Hematopoietic multipotent progenitor cell treated with erythropoietin and hydrocortisone succinate and interleukin-3 and kit ligand, for 8 days (in vitro differentiated cells): ENCODE data around the gene SMARCB1.

Experiments
- DNase-seq: peaks from one replicate; pipeline ENCODE4 v3.0.0-alpha.2; 2015

SMARCB1 gene

GRCh38 chr22:23781065-23781464, 5.7 kb upstream of the SMARCB1 start:
- DNase-seq, result no peak

DNA sequence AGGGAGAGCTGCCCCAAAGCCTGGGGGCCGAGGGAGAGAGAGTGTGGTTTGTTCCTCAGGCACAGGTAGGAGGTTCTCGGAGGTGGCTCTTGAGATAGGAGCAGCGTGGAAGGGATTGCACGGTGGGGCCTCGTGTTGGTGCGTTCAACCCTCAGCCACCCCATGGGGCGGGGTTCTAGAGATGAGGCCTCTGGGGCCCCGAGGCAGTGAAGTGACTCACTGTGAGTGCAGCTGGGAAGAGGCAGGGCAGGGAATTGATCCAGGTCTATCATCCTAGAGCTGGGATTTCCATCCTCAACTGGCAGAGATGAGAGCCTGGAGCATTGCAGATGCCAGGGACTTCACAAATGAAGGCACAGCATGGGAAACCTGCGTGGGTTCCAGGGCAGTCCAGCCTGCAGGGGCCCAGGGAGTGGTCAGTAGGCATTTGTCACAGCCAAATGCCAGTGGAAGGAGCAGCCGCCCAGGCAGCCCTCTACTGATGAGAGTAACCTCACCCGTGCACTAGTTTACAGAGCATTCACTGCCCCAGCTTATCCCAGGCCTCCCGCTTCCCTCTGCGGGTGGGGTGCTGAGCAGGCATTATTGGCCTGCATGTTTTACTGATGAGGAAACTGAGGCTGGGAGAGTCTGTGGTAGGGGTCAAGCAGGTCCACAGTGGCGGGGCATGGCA, 5.1 kb upstream of the SMARCB1 start:
- DNase-seq, result no peak

DNA sequence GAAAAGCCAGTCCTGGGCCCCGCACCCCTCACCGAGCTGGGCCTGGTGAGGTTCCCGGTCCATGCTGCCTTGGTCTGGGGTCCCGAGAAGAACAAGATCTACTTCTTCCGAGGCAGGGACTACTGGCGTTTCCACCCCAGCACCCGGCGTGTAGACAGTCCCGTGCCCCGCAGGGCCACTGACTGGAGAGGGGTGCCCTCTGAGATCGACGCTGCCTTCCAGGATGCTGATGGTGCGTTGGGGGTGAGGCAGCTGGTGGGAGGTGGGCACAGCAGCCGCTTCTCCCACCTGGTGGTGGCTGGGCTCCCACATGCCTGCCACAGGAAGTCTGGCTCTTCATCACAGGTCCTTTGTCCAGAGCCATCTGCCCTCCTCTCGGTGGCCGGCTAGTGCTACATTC, 4.5 kb upstream of the SMARCB1 start:
- no peak for DNase-seq

GRCh38 chr22:23782703-23783102, 4.1 kb upstream of the SMARCB1 start:
- DNase-seq, result no peak

GRCh38 chr22:23783265-23784150, 3.3 kb upstream of the SMARCB1 start:
- no peak for DNase-seq

GRCh38 chr22:23784215-23784732, 2.5 kb upstream of the SMARCB1 start:
- DNase-seq, result peak; percentile 51

DNA sequence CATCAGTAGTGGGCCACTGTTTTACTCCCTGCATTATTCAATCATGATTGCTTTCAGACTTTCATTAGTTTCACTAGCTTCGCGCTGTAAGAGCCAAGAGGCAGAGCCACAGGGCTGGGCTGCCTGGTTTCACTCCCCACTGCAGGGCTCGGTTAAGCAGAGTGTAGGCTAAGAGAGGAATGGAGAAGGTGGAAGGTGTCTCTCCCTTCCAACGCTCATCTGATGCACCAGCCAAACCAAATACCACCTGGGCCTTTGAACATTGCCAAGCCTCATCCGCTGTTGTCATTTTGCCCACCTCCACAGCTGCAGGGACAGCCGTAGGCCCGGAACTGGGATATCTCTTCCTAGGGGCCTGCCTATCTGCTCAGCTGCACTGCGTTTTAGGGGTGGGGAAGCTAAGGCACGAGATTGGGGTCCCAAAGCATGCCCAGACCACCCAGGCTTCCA, 480 bp upstream of the SMARCB1 start:
- no peak for DNase-seq

DNA sequence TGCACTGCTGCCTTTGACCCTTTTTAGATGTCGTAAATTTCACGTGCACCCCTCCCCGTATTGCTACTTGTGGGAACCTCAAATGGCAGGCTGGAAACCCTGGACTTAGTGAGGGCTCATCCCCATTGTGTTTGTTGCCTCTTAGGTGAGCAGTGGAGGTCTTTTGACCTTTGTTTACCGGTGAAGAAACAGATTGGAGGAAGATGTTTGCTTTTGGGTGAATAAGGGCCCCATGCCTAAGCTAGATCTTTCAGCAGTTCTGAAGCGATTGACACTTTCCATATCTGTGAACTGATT, 782 bp downstream of the SMARCB1 start:
- DNase-seq, result no peak

DNA sequence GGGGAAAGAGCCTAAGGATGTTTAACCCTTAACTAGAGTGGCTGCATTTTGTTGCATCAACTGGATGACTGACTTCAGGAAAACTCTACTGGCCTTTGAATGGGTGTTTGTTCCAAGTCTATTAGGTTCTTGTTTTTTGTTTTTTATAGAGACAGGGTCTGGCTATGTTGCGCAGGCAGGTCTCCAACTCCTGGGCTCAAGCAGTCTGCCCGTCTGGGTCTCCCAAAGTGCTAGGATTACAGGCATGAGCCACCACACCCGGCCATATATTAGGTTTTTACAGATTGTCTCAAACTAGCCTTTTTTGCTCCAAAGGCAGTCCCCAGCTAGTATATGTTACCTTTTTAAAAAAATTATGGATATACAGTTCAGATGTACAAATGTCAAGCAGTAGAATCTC, 1.1 kb downstream of the SMARCB1 start:
- no peak for DNase-seq

GRCh38 chr22:23789121-23789520, 2.4 kb downstream of the SMARCB1 start:
- no peak for DNase-seq

DNA sequence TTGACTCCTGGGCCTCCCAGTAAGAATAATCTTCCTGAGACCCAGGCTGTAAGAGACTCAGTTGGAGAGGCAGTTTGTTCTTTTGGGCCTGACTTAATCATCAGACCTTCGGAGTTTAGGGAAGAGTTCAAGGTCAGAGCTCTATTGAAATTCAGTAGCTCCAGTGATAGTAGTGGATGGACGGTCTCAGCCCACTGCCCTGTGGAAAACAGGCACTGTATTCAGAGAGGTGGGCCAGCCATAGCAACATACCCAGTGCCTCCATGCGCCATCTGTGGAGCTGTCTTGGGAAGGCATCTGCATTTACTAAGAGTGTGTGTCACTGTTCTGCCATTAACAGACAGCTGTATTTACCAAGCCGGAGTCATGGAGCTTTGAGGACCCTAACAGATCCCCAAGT, 2.9 kb downstream of the SMARCB1 start:
- DNase-seq, result no peak

DNA sequence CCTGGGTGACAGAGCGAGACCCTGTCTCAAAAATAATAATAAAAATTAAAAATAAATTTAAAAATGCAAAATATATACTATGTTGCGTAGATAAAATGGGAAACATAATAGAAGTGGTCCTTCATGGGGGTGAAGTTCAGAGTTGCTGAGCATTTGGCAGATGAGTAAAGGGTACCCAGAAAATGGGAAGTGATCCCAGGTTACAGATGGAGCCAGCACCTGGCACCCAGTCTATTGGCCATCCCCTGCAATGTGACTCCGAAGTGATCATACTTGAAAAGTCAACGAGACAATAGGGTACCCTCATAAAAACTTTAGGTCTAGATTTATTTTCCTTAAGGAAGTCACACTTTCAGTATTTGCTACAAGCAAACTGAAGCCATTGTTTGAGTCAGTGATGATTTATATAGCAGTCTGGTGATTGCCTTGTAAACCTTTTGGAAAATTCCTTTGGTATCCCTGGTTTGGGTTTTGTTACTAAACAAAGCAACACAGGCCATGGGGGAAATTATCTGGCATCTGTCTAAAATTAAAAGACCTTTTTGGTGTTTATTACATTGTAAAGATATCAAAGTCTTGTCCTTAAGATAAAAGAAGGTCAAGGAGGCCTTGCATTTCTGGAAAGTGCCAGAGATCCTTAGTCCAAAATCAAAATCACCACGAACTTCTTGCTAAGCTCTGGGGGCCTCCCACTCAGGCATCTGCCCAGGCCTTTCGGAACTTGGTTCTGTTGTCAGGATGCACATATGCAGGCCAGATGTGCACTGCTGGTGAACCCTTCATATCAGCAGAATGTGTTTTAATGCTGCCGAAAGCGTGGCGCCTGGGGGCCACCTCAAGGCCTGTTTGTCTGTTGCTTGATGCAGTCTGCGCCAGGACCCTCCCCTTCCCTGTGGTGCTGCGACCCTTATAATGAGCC, 4.3 kb downstream of the SMARCB1 start:
- DNase-seq, result no peak

- DNase-seq, result no peak
These were observed 5.2 kb downstream of the SMARCB1 start for GRCh38 chr22:23791738-23792645.

GRCh38 chr22:23793326-23793725, 6.6 kb downstream of the SMARCB1 start:
- no peak for DNase-seq

DNA sequence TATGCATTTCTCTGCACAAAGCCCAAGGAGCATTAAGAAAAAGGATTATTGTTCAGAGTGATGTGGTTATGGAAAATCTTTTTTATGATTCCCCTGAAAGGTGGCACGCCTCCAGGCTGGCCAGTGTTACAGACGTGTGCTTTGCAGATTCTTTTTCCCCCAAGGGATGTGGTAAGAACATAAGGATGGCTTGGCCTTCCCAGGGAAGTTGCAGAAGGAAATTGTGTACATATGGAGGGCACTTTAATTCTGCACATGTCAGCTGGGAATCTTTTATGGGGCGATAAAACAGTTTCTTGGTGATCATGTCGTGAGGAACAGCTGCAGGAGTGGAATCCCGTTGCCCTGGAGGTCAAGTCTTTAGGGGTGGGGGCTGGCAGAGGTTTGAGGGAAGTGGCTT, 9.7 kb downstream of the SMARCB1 start:
- DNase-seq, result no peak

- no peak for DNase-seq
These were observed 13.8 kb downstream of the SMARCB1 start for GRCh38 chr22:23800297-23801237.

- no peak for DNase-seq
These were observed 14.6 kb downstream of the SMARCB1 start for GRCh38 chr22:23801238-23801821.

GRCh38 chr22:23801886-23802377, 15.2 kb downstream of the SMARCB1 start:
- DNase-seq, result no peak

GRCh38 chr22:23803001-23803819, 16.4 kb downstream of the SMARCB1 start:
- DNase-seq, result no peak
